SK-N-SH treated with all-trans-retinoic acid at 6 μM for 48 hours (cell line): Measurements from ENCODE around the gene CTPS2.
"Not testable (repeated sequence)": the region's sequence is repeated elsewhere in the genome, so short reads cannot be mapped to it uniquely, and the experiment has no call there.

Experiments
- ATAC-seq: fragments of 200-7000 bp; cut with Tn5 transposase; 3 replicates; pipeline ENCODE4 v1.9.1; 2020; ENCODE audit warnings: mild to moderate bottlenecking, moderate library complexity
- BACH2 ChIP-seq: fragments of 250-450 bp; sonication (Bioruptor Pico); IDR thresholded peaks from 2 replicates; pipeline ENCODE4 v1.9.0; 2021; ENCODE audit warnings: mild to moderate bottlenecking, borderline replicate concordance
- CSDC2 ChIP-seq: fragments of 250-450 bp; sonication (Bioruptor Pico); IDR thresholded peaks from 2 replicates; pipeline ENCODE4 v1.5.0; 2020; ENCODE audit warnings: mild to moderate bottlenecking, moderate library complexity
- CSRNP3 ChIP-seq: fragments of 250-450 bp; sonication (Bioruptor Pico); IDR thresholded peaks from 2 replicates; pipeline ENCODE4 v1.5.1; 2021; ENCODE audit warnings: mild to moderate bottlenecking, moderate library complexity
- ESRRG ChIP-seq: fragments of 250-450 bp; sonication (Bioruptor Pico); IDR thresholded peaks from 2 replicates; pipeline ENCODE4 v1.6.1; 2021; ENCODE audit warnings: mild to moderate bottlenecking
- GLIS3 ChIP-seq: fragments of 250-450 bp; sonication (Bioruptor Pico); IDR thresholded peaks from 2 replicates; pipeline ENCODE4 v1.5.0; 2020; ENCODE audit warnings: mild to moderate bottlenecking, moderate library complexity
- ISL1 ChIP-seq: fragments of 250-450 bp; sonication (Bioruptor Pico); IDR thresholded peaks from 2 replicates; pipeline ENCODE4 v2.1.2; 2022; ENCODE audit warnings: mild to moderate bottlenecking, moderate library complexity
- OSR1 ChIP-seq: fragments of 250-450 bp; sonication (Bioruptor Pico); IDR thresholded peaks from 2 replicates; pipeline ENCODE4 v1.8.0; 2022; ENCODE audit warnings: moderate library complexity, mild to moderate bottlenecking, inconsistent platforms
- PATZ1 ChIP-seq: fragments of 250-450 bp; sonication (Bioruptor Pico); IDR thresholded peaks from 2 replicates; pipeline ENCODE4 v1.8.0; 2020; ENCODE audit warnings: mild to moderate bottlenecking, moderate library complexity, borderline replicate concordance
- POU6F1 ChIP-seq: fragments of 250-450 bp; sonication (Bioruptor Pico); IDR thresholded peaks from 2 replicates; pipeline ENCODE4 v1.8.0; 2021; ENCODE audit warnings: low read depth, mild to moderate bottlenecking, moderate library complexity, borderline replicate concordance
- PPARA ChIP-seq: fragments of 250-450 bp; sonication (Bioruptor Pico); IDR thresholded peaks from 2 replicates; pipeline ENCODE4 v1.5.0; 2020; ENCODE audit warnings: mild to moderate bottlenecking, borderline replicate concordance
- TCF4 ChIP-seq: fragments of 250-450 bp; sonication (Bioruptor Pico); IDR thresholded peaks from 2 replicates; pipeline ENCODE4 v1.8.0; 2021; ENCODE audit warnings: mild to moderate bottlenecking, moderate library complexity, borderline replicate concordance
- TOX ChIP-seq: fragments of 250-450 bp; sonication (Bioruptor Pico); IDR thresholded peaks from 2 replicates; pipeline ENCODE4 v1.8.0; 2021; ENCODE audit warnings: mild to moderate bottlenecking, moderate library complexity, borderline replicate concordance
- TSHZ2 ChIP-seq: fragments of 250-450 bp; sonication (Bioruptor Pico); IDR thresholded peaks from 2 replicates; pipeline ENCODE4 v1.5.0; 2020; ENCODE audit warnings: mild to moderate bottlenecking, moderate library complexity
- ZC3H10 ChIP-seq: fragments of 250-450 bp; sonication (Bioruptor Pico); IDR thresholded peaks from 2 replicates; pipeline ENCODE4 v1.5.1; 2021; ENCODE audit warnings: mild to moderate bottlenecking, moderate library complexity
- ZFP3 ChIP-seq: fragments of 250-450 bp; sonication (Bioruptor Pico); IDR thresholded peaks from 2 replicates; pipeline ENCODE4 v1.5.0; 2020; ENCODE audit warnings: mild to moderate bottlenecking, moderate library complexity
- ZNF8 ChIP-seq: fragments of 450-650 bp; formaldehyde crosslinking; IDR thresholded peaks from 2 replicates; pipeline ENCODE4 v1.5.0; 2020; ENCODE audit warnings: mild to moderate bottlenecking, moderate library complexity

CTPS2 gene

GRCh38 chrX:16733013-16733412 is 20.5 kb upstream of the CTPS2 start:
- no peak for ATAC-seq
- no peak for TF ChIP-seq CSRNP3 (CRISPR knock-in tag)
- no peak for TF ChIP-seq ZNF8 (CRISPR knock-in tag)
- no peak for TF ChIP-seq CSDC2 (CRISPR knock-in tag)
- no peak for TF ChIP-seq TCF4
- no peak for TF ChIP-seq ESRRG (CRISPR knock-in tag)
- TF ChIP-seq ZC3H10 (CRISPR knock-in tag): no peak
- TF ChIP-seq, all 23 proteins: peak for 0

GRCh38 chrX:16730450-16730849 is 18.0 kb upstream of the CTPS2 start:
- no peak for ATAC-seq
- TF ChIP-seq ESRRG (CRISPR knock-in tag): no peak
- TF ChIP-seq PPARA (CRISPR knock-in tag): no peak
- TF ChIP-seq BACH2: no peak
- no peak for TF ChIP-seq TOX (CRISPR knock-in tag)
- no peak for TF ChIP-seq TSHZ2 (CRISPR knock-in tag)
- TF ChIP-seq GLIS3: no peak
- TF ChIP-seq OSR1: no peak
- TF ChIP-seq ZFP3: no peak
- TF ChIP-seq POU6F1 (CRISPR knock-in tag): no peak
- TF ChIP-seq TCF4: no peak
- no peak for TF ChIP-seq PATZ1
- TF ChIP-seq, all 23 proteins: peak for 0

GRCh38 chrX:16727637-16728036 is 15.2 kb upstream of the CTPS2 start:
- TF ChIP-seq TSHZ2 (CRISPR knock-in tag) (no peak), BACH2 (no peak), TCF4 (no peak), ZNF8 (CRISPR knock-in tag) (no peak), ZFP3 (no peak), PPARA (CRISPR knock-in tag) (no peak), ISL1 (CRISPR knock-in tag) (no peak), POU6F1 (CRISPR knock-in tag) (no peak)
- ATAC-seq: no peak

GRCh38 chrX:16726347-16726988 is 14.0 kb upstream of the CTPS2 start:
- ATAC-seq: not testable (repeated sequence)
